Measurements from ENCODE around the gene RTKN.

- no peak for TF ChIP-seq CTCF (IDR thresholded peaks at IDR 0.05; ENCODE audit: borderline replicate concordance, extremely low read depth, low read length, poor library complexity, severe bottlenecking)
- no peak for TF ChIP-seq EZH2 (IDR thresholded peaks at IDR 0.05; ENCODE audit: borderline replicate concordance, low read depth, low read length, severe bottlenecking)
Measured at GRCh38 chr2:74414441-74414840, 27.3 kb downstream of the RTKN start.

All from DND-41 (cell line).